ENCODE measurements around the gene SFMBT1. TPM values are rescaled to one million over a fixed set of nuclear protein-coding genes. Genes with fewer than 3 reads are reported as not detected.

SFMBT1 gene
- total and polyA plus RNA-seq, 8 donors, result 4.9 to 15.8 (median 12.8) TPM

DNA sequence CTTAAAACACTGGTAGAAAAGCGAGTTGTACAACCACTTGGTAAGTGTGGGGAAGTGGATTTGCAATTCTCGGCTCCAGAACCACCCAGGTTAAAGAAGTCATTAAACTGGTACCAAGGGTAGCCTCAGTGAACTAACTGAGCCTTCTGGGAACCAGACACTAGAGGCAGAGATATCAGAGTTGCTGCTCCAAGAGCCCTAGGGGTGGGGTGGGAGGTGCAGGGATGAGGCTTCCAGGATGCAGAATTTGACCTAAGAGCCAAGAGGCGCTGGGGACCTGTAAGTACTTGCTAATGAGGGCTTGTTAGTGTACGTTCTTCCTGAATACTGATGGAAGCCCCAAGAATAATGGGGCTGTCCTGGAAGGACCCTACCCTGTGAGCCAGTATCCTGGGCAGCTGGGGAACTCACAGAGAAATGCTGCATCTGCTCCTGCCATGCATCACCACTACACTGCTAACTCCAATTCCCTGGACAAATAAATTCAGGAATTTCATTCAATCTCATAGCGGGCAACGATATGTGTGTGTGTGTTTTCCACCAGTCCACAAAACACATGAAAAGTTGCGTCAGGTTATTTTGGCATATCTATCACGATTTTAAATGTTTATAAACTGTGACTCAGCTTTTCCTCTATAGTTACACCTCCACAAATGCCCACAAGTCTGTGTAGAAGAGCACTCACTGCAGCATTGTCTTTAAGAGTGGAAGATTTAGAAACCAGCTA lies 172.3 kb downstream of the SFMBT1 start:
- Histone ChIP-seq H3K4me1 (peaks cover 0 to 4% (median 0%) of the 10 kb centered on the region in 3 donors), H3K27ac (no peak overlapping the region), H3K4me3 (no peak overlapping the region), H3K36me3 (no peaks in the 10 kb centered on the region), H3K27me3 (no peaks in the 10 kb centered on the region), H3K9me3 (no peaks in the 10 kb centered on the region)
- TF ChIP-seq, protein P1, sequence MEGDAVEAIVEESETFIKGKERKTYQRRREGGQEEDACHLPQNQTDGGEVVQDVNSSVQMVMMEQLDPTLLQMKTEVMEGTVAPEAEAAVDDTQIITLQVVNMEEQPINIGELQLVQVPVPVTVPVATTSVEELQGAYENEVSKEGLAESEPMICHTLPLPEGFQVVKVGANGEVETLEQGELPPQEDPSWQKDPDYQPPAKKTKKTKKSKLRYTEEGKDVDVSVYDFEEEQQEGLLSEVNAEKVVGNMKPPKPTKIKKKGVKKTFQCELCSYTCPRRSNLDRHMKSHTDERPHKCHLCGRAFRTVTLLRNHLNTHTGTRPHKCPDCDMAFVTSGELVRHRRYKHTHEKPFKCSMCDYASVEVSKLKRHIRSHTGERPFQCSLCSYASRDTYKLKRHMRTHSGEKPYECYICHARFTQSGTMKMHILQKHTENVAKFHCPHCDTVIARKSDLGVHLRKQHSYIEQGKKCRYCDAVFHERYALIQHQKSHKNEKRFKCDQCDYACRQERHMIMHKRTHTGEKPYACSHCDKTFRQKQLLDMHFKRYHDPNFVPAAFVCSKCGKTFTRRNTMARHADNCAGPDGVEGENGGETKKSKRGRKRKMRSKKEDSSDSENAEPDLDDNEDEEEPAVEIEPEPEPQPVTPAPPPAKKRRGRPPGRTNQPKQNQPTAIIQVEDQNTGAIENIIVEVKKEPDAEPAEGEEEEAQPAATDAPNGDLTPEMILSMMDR (IDR thresholded peaks at IDR 0.05), result no peak
- ATAC-seq (peak; percentile 28 to 61 (median 50)), DNase-seq (no peak), FAIRE-seq (no peak)
- intact Hi-C loops (cut with DNase I), result no loop called here
- 65 to 69% methylated on average over 8 of the region's 8 CpGs for WGBS, 2 donors

DNA sequence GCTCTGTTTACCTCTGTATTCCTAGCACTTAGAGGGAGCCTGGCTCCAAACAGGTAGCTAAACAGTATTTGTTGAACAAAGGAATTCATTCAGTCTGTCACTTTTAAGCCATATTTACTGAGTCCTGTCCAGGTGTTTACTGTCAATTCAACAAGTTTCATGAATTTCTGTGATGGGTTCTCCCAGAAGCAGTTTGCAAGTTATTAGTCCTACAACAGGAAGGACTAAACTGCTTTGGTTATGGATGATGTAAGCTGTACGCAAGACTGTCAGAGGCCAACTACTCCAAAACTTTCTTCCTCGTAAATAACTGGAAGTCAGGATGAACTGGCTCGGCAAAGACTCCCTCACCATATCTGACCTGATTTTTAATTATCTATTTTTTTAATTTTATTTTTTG lies 173.6 kb downstream of the SFMBT1 start:
- WGBS, 2 donors, result 89 to 97% methylated on average over 3 of the region's 3 CpGs
- FAIRE-seq (no peak), DNase-seq (no peak), ATAC-seq (no peak)
- Histone ChIP-seq H3K27ac (no peak overlapping the region), H3K4me3 (no peak overlapping the region), H3K27me3 (no peaks in the 10 kb centered on the region), H3K4me1 (peaks cover 0 to 4% (median 0%) of the 10 kb centered on the region in 3 donors), H3K36me3 (no peaks in the 10 kb centered on the region), H3K9me3 (no peaks in the 10 kb centered on the region)
- intact Hi-C loops (cut with DNase I), result no loop called here
- TF ChIP-seq, protein P1 (IDR thresholded peaks at IDR 0.05), result no peak

DNA sequence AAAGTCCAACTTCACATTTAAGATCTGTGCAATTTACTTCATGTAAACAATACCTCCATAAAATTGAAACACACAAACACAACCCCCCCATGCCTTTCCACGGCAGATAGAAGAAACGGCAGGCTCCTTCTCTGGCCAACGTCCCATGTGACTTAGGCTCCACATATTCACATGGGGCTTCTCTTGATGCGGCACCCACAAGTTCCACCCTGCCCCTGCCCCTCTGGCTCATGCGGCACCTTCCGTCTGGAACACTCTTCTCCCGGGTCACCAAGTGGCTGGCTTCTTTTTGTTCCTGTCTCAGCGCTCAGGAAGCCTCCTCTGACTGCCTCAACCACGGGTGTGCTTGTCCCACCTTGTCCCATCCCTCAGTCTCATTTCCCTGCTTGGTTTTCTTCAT lies 174.1 kb downstream of the SFMBT1 start:
- H3K4me3 ChIP-seq, result no peak overlapping the region
- H3K27ac ChIP-seq, result no peak overlapping the region
- intact Hi-C loops (cut with DNase I), result no loop called here
- ATAC-seq (no peak), FAIRE-seq (no peak), DNase-seq (no peak)
- peaks cover 0 to 4% (median 0%) of the 10 kb centered on the region in 3 donors for H3K4me1 ChIP-seq
- TF ChIP-seq, protein P1 (IDR thresholded peaks at IDR 0.05), result no peak
- no peaks in the 10 kb centered on the region for H3K36me3 ChIP-seq
- no peaks in the 10 kb centered on the region for H3K9me3 ChIP-seq
- no peaks in the 10 kb centered on the region for H3K27me3 ChIP-seq
- WGBS, 2 donors, result 70 to 73% methylated on average over 9 of the region's 9 CpGs

DNA sequence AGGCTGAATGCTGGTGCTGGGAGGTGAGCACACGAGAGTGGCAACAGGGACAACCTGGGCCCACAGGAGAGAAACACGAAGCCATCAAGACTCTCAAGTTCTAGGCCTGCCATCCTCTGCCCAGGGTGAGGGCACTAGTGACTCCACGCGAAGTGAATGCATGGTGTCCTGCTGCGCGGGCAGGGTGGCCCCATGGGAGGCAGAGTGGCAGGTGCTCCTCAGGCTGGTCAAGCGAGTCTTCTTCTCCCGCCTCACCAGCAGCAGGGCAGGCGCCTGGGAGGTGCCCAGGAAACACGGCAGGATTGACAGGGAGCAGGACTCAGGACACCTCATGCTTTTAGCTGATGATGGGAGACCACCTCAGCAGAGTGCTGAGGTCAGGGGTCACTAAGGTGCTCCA lies 175.4 kb downstream of the SFMBT1 start:
- Histone ChIP-seq H3K27ac (no peak overlapping the region), H3K27me3 (no peaks in the 10 kb centered on the region), H3K9me3 (no peaks in the 10 kb centered on the region), H3K36me3 (no peaks in the 10 kb centered on the region), H3K4me1 (peaks cover 0 to 4% (median 0%) of the 10 kb centered on the region in 3 donors), H3K4me3 (no peak overlapping the region)
- FAIRE-seq (no peak), DNase-seq (no peak), ATAC-seq (no peak)
- 96 to 97% methylated on average over 10 of the region's 10 CpGs for WGBS, 2 donors
- intact Hi-C loops (cut with DNase I), result no loop called here
- TF ChIP-seq, protein P1 (IDR thresholded peaks at IDR 0.05), result no peak

DNA sequence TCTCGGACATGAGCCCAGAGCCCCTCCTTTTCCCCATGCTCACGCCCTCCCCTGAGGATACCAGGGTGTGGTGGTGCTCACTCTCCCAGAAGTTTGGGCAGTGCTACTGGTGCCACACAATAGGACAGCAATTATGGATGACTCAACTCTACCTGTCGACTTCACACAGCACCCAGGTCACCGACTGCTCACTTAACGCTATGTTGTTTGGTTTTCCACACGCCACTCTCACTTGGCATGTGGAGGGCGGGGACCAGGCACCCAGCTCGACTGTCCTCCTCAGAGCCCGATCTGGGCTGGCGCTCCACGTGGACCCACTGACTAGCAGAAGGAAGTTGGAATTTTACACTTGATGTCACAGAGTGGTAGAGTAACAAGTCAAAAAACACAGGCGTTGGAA lies 179.4 kb downstream of the SFMBT1 start:
- TF ChIP-seq, protein P1 (IDR thresholded peaks at IDR 0.05), result no peak
- no peak for DNase-seq
- no peak overlapping the region for H3K27ac ChIP-seq
- H3K9me3 ChIP-seq, result no peaks in the 10 kb centered on the region
- H3K4me3 ChIP-seq, result no peak overlapping the region
- FAIRE-seq, result no peak
- H3K4me1 ChIP-seq, result no peaks in the 10 kb centered on the region
- intact Hi-C loops (cut with DNase I), result no loop called here
- no peaks in the 10 kb centered on the region for H3K27me3 ChIP-seq
- no peaks in the 10 kb centered on the region for H3K36me3 ChIP-seq
- 92 to 96% methylated on average over 12 of the region's 12 CpGs for WGBS, 2 donors
- no peak for ATAC-seq
